AG04450 (cell line): ENCODE results near the gene GOLT1A. TPM values are rescaled to one million over a fixed set of nuclear protein-coding genes. Genes with fewer than 3 reads are reported as not detected.

ENCODE experiments used
- CTCF ChIA-PET: fragments of 300-600, 350-600 bp; formaldehyde crosslinking; extraction: SDS; loops from one replicate; lab custom pipeline; 2022; ENCODE audit warnings: antibody characterized with exemption, inconsistent platforms; lab: Charles Lee
- POLR2A ChIA-PET: fragments of 350-600 bp; formaldehyde crosslinking; extraction: SDS; loops from one replicate; lab custom pipeline; 2021; ENCODE audit warnings: antibody characterized with exemption, inconsistent platforms; lab: Yijun Ruan, JAX
- DNase-seq: peaks from one replicate; pipeline ENCODE4 v3.0.0-alpha.2; 2011; ENCODE audit warnings: low read depth, low spot score
- H3K27ac ChIP-seq: one replicate; pipeline ENCODE4 v1.5.1; 2012; ENCODE audit warnings: low read depth, low read length, control low read depth
- H3K27me3 ChIP-seq: one replicate; pipeline ENCODE4 v1.6.0; 2012; ENCODE audit warnings: low read length; ENCODE audit not compliant: control insufficient read depth, insufficient read depth
- H3K4me3 ChIP-seq: 2 replicates; pipeline ENCODE4 v1.5.1; 2011; ENCODE audit warnings: mild to moderate bottlenecking, low read depth, low read length, control low read depth
- H3K9me3 ChIP-seq: 2 replicates; pipeline ENCODE4 v1.5.1; 2012; ENCODE audit warnings: low read length; ENCODE audit not compliant: control insufficient read depth, insufficient read depth
- polyA plus RNA-seq: library from polyadenylated mRNA; depleted of rRNA; stranded (reverse); fragments of >200 nt; gene quantifications from 2 replicates; pipeline ENCODE4 v1.2.3, GENCODE V29; 2011
- TF ChIP-seq, protein P1 (sequence below): IDR thresholded peaks from 2 replicates; pipeline ENCODE4 v1.5.1; 2011; ENCODE audit warnings: low read depth, low read length, control low read depth, inconsistent platforms

Gene GOLT1A
- polyA plus RNA-seq, 1 experiment, result not detected

DNA sequence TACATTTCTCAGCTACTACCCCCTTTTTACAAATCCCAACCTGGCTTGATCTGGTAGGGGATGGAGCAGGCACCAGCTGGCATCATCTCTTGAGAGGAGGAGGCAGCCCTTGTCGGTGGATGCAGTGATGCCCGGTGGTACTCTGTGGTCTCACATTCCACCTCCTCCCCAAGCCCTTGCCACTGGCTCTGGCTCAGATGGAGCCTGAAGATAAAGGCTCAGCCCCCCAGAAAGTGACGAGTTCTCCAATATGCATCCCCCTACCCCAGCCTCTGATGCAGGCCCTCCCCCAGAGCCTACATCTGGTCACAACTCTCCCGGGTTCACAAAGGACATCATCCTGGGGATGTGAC lies 3.8 kb upstream of the GOLT1A start:
- Histone ChIP-seq H3K9me3 (no peaks in the 10 kb centered on the region; the same call in 1 of the 2 replicates), H3K27me3 (peaks cover 3% of the 10 kb centered on the region), H3K27ac (no peak overlapping the region), H3K4me3 (no peak overlapping the region)
- CTCF ChIA-PET, result interaction anchor here (1.9 to 7.7 kb wide), 3 partner anchors 12 to 144 kb away, joined by 4 to 195 read pairs (median 58); partner anchors contain the start of gene PLEKHA6
- POLR2A ChIA-PET, result no interaction called here
- no peak for DNase-seq
- TF ChIP-seq, protein P1, sequence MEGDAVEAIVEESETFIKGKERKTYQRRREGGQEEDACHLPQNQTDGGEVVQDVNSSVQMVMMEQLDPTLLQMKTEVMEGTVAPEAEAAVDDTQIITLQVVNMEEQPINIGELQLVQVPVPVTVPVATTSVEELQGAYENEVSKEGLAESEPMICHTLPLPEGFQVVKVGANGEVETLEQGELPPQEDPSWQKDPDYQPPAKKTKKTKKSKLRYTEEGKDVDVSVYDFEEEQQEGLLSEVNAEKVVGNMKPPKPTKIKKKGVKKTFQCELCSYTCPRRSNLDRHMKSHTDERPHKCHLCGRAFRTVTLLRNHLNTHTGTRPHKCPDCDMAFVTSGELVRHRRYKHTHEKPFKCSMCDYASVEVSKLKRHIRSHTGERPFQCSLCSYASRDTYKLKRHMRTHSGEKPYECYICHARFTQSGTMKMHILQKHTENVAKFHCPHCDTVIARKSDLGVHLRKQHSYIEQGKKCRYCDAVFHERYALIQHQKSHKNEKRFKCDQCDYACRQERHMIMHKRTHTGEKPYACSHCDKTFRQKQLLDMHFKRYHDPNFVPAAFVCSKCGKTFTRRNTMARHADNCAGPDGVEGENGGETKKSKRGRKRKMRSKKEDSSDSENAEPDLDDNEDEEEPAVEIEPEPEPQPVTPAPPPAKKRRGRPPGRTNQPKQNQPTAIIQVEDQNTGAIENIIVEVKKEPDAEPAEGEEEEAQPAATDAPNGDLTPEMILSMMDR, result no peak

DNA sequence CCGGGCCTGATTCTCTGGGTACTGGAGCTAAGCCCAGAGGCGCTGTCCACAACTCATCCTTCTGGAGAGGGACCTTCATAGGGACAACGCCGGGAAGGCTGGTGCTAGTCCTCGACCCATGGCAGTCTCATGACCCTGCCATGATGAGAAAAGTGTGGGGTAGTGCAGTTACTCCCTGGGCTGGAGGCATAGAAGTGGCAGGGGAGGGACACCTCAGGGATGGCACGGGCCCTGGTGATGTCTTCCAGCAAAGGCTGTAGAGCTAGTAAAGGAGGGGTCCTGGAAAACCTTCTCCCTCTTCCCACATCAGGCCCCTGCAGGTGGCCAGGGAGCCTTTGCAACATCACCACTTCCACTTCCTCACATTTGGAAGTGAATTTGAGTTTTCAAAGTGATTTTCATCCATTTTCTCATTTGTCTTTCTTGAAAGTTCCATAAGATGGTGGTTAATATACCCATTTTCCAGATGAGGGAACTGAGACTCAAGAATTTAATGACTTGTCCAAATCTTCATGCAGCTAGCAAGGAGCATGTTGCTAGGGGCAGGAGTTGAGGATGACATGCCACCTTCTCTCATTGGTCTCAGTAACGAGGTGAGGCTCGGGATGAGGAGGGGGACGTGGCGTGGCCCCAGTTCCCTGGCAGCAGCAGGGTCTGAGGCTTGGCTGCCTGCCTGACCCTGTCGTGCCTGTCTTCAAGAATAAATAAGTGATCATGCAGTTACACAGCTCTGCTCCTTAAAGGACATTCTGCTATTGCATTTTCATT lies 3.3 kb upstream of the GOLT1A start:
- DNase-seq, result no peak
- no peak overlapping the region for H3K27ac ChIP-seq
- H3K4me3 ChIP-seq, result no peak overlapping the region
- TF ChIP-seq, protein P1, result no peak
- ChIA-PET POLR2A (no interaction called here), CTCF (interaction anchor here (1.7 to 7.7 kb wide), 5 partner anchors 11 to 182 kb away, joined by 4 to 195 read pairs (median 42); partner anchors contain the start of gene PLEKHA6)
- peaks cover 3% of the 10 kb centered on the region for H3K27me3 ChIP-seq
- H3K9me3 ChIP-seq, result no peaks in the 10 kb centered on the region; the same call in 1 of the 2 replicates

DNA sequence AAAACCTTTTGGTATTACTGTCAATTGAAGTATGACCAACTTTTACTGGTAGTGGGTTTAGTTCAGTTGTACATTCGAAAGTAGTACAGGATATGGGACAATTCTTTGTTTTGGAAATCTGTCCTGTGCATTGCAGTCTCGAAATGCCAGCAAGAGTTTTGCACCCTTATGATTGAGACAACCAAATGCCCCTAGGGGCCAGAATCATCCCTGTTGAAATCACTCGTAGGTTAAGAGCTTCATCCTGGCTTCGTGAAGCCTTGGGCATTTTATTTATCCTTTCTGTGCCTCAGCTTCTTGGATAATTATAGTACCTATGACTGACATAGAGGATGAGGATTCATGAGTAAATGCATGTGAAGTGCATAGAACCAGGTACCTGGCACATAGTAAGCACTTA lies 2.4 kb upstream of the GOLT1A start:
- Histone ChIP-seq H3K9me3 (no peaks in the 10 kb centered on the region; the same call in 1 of the 2 replicates), H3K27me3 (peaks cover 3% of the 10 kb centered on the region), H3K4me3 (no peak overlapping the region), H3K27ac (no peak overlapping the region)
- POLR2A ChIA-PET, result interaction anchor here (0.6 kb wide), 1 partner anchor 355 kb away, joined by 3 read pairs; no protein-coding TSS in a partner anchor
- TF ChIP-seq, protein P1, result no peak
- CTCF ChIA-PET, result interaction anchor here (0.6 to 7.7 kb wide), 7 partner anchors 10 to 355 kb away, joined by 3 to 195 read pairs (median 5); partner anchors contain the start of gene PLEKHA6
- no peak for DNase-seq

DNA sequence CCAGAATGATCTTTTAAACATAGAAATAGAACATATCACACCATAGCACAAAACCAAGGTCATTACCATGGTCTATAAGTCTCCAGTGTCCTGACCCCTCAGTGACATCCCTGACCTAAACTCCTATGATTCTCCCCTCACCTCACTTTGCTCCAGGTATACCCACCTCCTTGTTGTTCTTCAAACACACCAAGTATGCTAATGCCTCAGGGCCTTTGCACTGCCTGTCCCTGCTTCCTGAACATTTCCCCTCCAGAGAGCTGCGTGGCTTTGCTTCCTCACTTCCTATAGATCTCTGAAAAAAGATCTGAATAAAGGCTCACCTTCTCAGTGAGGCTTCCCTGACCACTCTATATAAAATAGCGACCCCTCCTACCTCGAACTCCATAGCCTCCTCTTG lies 1.1 kb downstream of the GOLT1A start:
- no peak overlapping the region for H3K27ac ChIP-seq
- no peak overlapping the region for H3K4me3 ChIP-seq
- H3K9me3 ChIP-seq, result no peaks in the 10 kb centered on the region; the same call in 1 of the 2 replicates
- ChIA-PET POLR2A (no interaction called here), CTCF (interaction anchor here (7.7 kb wide), 1 partner anchor 149 kb away, joined by 195 read pairs; the partner anchor contains the start of gene PLEKHA6)
- DNase-seq, result no peak
- peaks cover 3% of the 10 kb centered on the region for H3K27me3 ChIP-seq
- TF ChIP-seq, protein P1, result no peak

DNA sequence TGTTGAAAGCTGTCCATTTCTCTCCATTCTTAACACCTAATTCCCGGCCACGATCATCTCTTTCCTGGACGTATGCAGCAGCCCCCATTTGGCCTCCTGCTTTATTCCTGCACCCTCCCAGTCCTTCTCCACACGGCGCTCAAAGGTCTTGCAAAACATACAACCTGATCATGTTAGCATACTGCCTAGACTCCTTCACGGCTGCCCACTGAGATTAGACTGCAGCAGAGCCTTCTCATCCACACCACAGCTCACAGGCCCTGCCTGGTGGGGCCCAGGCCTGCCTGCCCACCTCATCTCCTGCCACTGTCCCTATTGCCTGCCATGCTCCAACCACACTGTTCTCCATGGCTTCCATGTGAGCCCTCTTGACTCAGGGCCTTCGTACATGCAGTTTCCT lies 2.7 kb downstream of the GOLT1A start:
- ChIA-PET POLR2A (no interaction called here), CTCF (interaction anchor here (0.6 to 3.8 kb wide), 6 partner anchors 48 to 242 kb away, joined by 3 to 37 read pairs (median 6); partner anchors contain the start of gene PLEKHA6)
- TF ChIP-seq, protein P1, result no peak
- DNase-seq, result no peak
- no peak overlapping the region for H3K4me3 ChIP-seq
- H3K27ac ChIP-seq, result no peak overlapping the region
- H3K9me3 ChIP-seq, result no peaks in the 10 kb centered on the region; the same call in 1 of the 2 replicates
- peaks cover 3% of the 10 kb centered on the region for H3K27me3 ChIP-seq
